Retinal pigment epithelial cell (primary cell): ENCODE measurements around the gene CANX.
A peak's percentile ranks its signal among the peaks of the same experiment; 100 is the strongest.

ENCODE experiments used
- DNase-seq: peaks from one replicate; pipeline ENCODE4 v3.0.0-alpha.2; 2010; ENCODE audit warnings: low read depth
- H3K4me3 ChIP-seq: 2 replicates; pipeline ENCODE4 v1.5.1; 2011; ENCODE audit warnings: mild to moderate bottlenecking, low read length, control low read depth, moderate library complexity
- CTCF ChIP-seq: conservative IDR thresholded peaks from 2 replicates; pipeline ENCODE4 v1.5.1; 2011; ENCODE audit warnings: low read depth, low read length, control low read depth, inconsistent platforms

Gene CANX

DNA sequence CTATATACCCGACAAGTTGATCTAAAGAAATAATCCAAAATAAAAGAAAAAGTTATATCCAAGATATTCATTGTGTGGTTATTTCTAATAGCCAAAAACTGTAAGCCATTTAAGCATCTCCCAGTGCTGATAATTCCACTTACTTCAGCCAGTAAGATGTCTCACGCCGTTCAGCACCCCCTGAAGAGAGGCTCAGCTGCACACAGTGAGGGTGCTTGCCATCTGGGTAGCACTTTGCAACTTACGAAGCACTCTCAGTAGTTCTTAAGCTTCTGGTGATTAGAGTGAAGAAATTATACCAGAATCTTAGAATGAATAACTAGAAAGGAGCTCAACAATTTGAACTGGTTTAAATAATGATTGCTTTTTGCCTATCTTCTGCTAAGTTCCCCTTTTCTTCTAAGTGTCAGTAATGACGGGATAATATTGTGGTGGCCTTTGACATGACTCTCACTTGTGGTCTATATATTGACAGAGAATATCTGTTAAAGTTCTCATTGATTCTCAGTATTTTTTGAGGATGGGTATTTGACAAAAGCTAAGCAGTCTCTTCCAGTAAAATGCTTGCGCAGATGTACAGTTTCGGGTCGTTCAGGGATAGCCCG lies 68.8 kb downstream of the CANX start:
- DNase-seq = no peak
- no peak overlapping the region for H3K4me3 ChIP-seq
- TF ChIP-seq CTCF = no peak

DNA sequence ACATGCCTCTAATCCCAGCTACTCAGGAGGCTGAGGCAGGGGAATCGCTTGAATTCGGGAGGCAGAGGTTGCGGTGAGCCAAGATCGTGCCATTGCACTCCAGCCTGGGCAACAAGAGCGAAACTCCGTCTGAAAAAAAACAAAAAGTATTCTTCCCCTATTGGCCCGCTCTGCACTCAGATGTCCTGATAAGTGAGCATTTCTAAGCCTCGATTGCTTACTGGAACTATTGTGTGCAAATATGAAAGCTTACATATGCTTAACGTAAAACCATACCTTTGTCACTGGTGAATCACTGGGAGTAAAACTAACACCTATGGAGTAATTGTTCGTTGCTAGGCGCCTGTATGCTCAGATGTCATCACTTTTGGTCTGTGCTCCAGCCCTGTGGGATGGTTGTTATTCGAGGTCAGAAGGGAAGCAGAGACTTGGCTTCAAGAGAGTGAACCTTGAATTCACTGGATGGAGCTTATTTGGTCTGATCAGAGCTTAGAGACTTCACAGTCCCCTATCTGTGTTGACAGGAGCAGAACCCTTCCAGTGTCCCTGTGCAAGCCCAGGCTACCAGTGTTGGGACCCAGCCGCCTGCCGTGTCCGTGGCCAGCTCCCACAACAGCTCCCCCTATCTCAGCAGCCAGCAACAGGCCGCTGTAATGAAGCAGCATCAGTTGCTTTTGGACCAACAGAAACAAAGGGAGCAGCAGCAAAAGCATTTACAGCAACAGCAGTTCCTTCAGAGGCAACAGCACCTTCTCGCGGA lies 69.7 kb downstream of the CANX start:
- DNase-seq = no peak
- no peak overlapping the region for H3K4me3 ChIP-seq

DNA sequence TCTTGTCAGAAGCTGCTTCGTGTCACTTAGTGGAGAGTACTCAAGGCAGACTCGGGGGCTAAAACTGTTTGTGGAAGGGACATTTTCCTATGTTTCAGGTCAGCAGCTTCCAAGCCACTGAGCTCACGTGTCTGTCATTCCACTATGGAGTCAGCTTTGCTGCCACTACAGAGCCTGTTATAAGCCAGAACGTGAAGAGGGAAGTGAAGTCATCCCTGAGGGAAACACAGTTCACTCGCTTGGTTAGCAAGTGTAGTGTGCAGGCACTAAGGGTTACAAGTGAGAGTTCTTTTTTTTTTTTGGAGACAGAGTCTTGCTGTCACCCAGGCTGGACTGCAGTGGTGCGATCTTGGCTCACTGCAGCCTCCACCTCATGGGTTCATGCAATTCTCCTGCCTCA lies 70.5 kb downstream of the CANX start:
- H3K4me3 ChIP-seq = no peak overlapping the region
- no peak for TF ChIP-seq CTCF
- DNase-seq = no peak

More for the DNA sequence above, 69.7 kb downstream of the CANX start:
- TF ChIP-seq CTCF = peak; percentile 24

DNA sequence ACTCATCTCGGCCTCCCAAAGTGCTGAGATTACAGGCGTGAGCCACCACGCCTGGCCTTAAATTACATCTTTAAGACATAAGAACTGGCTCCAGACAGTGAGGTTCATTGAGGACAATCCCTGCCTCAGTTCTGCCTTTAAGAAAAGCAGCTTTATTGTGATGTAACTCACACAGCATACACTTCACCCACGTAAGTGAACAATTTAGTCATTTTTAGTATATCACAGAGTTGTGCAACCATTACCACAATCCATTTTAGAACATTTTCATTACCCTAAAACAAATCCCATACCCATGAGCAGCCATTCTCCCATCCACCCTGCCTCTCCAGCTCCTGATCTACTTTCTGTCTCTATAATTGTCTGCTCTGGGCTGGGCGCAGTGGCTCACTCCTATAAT lies 71.0 kb downstream of the CANX start:
- TF ChIP-seq CTCF = no peak

DNA sequence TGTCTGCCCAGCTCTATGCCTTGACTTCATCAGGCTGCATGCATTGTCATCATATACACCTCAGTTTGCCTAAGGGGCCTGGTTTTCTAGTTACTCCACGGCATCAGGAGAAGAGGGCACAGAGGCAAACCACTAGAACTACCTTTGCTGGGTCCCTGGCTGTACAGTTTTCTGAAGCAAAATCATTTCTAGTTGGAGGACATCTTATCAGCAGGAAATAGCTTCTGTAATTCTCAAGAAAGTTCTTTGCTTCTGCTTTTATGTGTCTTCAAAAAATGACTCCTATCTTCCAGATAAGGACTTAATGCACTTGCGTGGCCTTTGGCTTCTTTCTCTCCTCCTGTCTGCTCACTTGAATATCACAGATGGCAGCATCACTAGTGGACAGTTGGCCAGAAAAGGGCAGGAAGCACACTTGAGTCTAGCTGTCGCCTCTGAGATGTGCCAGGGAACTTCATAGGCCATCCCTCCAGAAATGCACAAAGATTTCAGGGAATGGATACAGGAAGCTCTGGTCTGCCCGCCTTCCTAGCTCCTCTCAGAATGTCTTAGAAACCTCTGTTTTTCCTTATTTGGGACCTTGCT lies 72.6 kb downstream of the CANX start:
- no peak for TF ChIP-seq CTCF
- H3K4me3 ChIP-seq = no peak overlapping the region
- DNase-seq = no peak

More for the DNA sequence above, 71.0 kb downstream of the CANX start:
- DNase-seq = no peak
- no peak overlapping the region for H3K4me3 ChIP-seq

- H3K4me3 ChIP-seq = no peak overlapping the region
- TF ChIP-seq CTCF = no peak
- no peak for DNase-seq
These were observed 73.6 kb downstream of the CANX start for GRCh38 chr5:179772351-179772750.

DNA sequence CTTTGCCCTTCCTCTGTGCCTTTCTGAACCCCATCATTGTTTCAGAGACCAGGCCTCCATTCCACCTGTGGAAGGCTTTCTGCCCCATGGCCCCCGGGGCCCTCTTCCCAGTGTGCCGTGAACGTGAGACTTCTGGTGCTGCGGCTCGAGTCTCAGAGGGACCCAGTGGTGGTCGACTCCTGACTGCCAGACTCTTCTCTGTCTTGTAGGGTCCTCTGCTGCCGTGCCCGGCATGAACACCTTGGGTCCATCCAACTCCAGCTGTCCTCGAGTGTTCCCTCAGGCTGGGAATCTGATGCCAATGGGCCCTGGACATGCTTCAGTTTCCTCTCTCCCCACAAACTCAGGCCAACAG lies 74.9 kb downstream of the CANX start:
- no peak for DNase-seq
- no peak overlapping the region for H3K4me3 ChIP-seq
- no peak for TF ChIP-seq CTCF
